Fibroblast of skin of right quadriceps (primary cell): Measurements from ENCODE around the gene TMC5.
"Not testable (repeated sequence)": the region's sequence is repeated elsewhere in the genome, so short reads cannot be mapped to it uniquely, and the experiment has no call there.

Source experiments
- DNase-seq: peaks from one replicate; pipeline ENCODE4 v3.0.0-alpha.2; 2013

TMC5 gene, protein sequence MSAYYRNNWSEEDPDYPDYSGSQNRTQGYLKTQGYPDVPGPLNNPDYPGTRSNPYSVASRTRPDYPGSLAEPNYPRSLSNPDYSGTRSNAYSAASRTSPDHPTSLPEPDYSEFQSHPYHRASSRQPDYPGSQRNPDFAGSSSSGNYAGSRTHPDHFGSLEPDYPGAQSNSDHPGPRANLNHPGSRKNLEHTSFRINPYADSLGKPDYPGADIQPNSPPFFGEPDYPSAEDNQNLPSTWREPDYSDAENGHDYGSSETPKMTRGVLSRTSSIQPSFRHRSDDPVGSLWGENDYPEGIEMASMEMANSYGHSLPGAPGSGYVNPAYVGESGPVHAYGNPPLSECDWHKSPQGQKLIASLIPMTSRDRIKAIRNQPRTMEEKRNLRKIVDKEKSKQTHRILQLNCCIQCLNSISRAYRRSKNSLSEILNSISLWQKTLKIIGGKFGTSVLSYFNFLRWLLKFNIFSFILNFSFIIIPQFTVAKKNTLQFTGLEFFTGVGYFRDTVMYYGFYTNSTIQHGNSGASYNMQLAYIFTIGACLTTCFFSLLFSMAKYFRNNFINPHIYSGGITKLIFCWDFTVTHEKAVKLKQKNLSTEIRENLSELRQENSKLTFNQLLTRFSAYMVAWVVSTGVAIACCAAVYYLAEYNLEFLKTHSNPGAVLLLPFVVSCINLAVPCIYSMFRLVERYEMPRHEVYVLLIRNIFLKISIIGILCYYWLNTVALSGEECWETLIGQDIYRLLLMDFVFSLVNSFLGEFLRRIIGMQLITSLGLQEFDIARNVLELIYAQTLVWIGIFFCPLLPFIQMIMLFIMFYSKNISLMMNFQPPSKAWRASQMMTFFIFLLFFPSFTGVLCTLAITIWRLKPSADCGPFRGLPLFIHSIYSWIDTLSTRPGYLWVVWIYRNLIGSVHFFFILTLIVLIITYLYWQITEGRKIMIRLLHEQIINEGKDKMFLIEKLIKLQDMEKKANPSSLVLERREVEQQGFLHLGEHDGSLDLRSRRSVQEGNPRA

DNA sequence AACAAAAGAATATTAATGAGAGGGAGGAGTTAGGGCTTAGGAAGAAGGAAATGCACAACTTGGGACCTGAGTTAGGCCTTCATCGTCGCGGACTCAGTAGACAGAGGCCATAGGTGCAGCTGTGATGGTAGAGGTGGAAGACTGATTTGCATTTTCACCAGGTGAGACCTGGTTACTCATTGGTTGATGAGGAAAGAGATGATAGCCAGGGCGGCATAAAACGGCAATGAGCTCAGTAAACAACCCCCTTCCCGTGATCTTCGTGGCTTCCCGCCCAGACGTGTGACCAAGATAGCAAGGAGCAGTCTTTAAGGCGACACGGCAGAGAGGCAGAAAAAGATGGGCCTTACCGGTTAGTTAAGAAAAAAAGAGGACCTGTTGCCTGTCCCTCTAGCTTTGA, at the start of gene TMC5:
Gene TMC5, plus strand, starts transcription at position 244 of the 400 bp plus-strand sequence. CDS start 22,156 bp downstream, outside the sequence.
- DNase-seq: no peak

DNA sequence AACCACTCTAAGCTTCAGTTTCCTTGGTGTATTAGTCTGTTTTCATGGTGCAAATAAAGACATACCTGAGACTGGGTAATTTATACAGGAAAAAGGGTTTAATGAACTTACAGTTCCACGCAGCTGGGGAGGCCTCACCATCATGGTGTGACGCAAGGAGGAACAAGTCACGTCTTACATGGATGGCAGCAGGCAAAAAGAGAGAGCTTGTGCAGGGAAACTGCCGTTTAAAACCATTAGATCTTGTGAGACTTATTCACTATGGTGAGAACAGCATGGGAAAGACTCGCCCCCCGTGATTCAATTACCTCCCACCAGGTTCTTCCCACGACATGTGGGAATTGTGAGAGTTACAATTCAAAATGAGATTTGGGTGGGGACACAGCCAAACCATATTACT, 45.1 kb upstream of the TMC5 start:
- DNase-seq: not testable (repeated sequence)

DNA sequence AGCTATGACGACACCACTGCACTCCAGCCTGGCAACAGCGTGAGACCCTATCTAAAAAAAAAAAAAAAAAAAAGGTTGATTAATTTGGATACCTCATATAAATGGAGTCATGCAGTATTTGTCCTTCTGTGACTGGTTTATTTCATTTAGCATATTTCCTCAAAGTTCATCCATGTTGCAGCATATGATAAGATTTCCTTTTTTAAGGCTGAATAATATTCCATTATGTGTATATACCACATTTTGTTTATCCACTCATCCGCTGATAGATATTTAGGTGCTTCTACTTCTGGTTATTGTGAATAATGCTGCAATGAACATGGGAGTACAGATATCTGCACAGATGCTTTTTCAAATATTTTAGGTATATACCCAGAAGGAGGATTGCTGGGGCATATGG, 43.3 kb upstream of the TMC5 start:
- DNase-seq: no peak

DNA sequence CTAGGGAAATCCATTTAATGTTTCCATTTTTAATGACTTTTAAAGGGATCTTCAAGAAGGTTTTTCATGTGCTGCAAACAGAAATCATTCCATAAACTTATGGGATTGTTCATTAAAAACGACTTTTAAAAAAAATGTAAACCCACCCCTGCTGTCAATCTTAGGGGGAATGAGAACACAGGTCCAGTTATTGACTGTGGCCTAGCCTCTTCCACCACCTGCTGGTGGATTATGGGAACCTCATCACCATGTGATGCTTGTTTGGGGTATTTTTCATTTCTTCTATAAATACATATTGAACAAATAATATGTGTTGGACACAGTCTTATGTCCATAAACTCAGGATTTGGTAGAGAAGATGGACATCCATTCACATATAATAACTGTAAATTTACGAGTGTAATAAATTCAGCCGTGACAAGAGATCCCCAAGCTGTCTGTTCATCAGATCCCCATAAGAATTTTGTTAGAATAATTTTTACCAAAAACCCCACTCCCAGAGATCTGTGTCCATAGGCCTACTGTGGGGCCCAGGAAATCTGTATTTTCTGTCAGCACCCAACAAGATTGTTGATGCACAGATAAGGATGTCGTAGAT, 42.0 kb upstream of the TMC5 start:
- peak; percentile 33 for DNase-seq

DNA sequence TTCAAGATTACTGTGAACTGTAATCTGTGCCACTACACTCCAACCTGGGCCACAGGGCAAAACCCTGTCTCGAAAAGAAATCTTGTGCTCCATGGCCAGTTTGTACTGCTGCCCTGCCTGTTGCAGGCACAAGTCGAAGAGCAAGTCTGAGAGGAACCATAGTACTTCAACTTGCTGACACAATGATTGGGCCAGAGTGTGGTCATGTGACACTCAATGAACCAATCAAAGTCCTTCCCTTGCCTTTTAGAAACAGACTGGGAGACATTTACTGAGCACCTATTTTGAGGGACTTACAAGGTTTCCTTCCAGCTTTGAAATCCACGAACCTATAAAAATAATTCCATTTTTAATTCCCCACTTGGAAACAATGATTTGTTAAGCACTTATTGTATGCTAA, 39.8 kb upstream of the TMC5 start:
- DNase-seq: no peak

DNA sequence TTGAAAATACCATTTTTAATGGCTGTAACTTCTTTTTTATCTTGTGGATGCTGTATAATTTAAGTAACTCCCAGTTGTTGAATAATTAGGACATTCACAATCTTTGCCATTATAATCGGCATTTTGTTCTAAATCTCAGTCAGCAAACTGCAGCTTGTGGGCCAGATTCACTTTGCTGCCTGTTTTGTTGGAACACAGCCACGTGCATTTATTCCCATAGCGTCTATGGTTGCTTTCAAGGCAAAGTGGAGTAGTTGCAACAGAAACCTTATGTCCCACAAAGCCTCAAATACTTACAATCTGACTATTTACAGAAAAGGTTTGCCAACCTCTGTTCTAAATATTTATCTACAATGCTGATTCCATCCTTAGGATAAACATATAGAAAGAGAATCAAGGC, 39.2 kb upstream of the TMC5 start:
- no peak for DNase-seq

DNA sequence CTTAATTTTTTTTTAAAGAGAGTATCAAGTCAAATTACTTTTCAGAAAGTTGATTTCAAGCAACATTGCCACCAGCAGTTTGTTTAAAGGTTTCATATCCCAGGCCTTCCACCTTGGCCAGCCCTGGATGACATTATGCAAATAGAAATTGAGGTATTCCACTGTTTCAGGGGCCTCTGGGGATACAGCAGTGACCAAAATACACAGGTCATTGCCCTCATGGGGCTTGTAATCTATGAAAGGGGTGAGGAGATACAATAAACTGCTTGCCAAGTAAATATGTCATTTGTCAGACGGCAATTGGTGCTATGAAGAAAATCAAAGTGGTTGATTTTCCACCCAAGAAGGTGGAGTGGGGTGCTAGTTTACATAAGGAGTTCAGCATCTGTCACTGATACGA, 37.8 kb upstream of the TMC5 start:
- no peak for DNase-seq

DNA sequence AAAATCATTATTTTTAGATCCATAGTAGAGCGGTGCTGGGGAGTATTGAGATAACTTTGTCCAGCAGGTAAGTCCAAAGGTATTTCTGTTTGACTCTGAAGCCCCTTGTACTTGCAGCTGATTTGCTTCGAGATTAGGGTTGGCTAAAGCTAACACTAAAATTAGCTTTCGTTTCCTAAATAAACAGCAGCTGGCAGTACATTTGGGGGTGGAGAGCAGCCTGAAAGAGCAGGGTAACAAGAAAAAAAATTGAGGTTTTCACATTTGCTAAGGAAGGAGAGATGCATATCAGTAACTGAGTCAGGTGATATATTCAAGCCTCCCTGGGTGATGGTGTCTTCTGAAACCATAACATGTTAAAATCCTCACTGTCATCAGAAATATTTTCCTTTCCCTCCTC, 37.4 kb upstream of the TMC5 start:
- no peak for DNase-seq

DNA sequence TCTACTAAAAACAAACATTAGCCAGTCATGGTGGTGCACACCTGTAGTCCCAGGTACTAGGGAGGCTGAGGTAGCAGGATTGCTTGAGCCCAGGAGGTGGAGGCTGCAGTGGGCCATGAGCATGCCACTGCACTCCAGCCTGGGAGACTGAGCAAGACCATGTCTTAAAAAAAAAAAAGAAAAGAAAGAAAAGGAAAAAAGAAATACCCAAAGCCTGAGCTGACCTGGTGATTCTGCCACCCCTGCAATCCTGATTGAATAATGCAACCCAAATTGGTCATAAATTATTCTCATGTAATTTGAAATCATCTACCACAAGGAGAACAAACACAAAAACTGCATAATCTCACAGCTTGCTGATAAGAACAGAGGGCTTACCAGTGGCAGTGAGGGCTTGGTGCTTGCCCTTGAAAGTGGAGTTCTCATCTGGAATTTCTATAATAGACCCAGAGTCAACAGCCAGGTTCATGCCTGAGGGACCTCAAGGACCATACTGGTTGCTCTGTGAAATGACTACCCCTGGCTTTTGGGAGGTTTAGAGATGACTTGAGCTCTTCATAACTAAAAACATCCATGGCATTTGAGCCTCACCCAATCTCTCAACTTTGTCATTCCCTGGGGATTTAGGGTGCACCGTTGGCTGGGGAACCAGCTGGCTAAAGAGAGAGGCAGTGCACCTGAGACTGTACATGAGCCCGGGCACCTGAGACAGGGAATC, 35.4 kb upstream of the TMC5 start:
- no peak for DNase-seq

DNA sequence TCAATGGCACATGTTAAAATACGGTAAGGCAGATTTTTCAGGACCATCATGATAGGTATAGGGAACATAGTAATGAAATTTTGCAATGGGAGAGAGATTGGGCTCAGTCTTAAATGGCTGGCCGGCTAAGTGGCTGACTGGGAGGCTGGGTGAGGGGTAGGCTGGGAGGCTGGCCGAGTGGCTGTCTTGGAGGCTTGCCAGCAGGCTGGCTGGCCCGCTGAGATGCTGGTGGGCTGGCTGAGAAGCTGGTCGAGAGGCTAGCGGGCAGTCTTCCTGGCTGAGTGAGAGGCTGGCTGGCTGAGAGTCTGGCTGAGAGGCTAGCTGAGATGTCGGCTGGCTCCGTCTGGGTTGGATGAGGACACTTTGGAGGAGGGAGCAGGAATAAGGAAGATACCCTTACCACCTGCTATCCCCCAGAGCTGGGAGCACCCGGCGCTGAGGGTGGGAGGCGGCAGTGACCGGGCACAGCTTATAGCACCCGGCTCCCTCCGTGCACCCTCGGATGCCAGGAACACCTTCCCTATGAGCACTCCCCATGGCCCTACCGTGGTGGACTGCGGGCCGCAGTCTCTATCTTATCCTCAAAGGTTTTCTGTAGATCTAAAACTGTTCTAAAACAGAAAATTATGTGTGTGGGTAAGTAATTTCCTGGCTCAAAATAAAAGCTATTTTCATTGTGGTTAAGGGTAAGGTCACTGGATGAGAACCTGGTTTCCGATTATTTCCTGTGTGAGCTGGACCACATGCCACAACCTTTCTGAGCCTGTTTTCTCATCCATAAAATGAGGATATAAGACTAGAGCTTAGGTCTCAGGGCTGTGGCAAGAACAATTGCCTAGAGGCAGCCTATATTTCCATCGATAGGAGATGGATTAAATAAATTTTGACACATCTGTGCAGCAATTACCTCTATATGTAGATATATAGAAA, 34.5 kb upstream of the TMC5 start:
- no peak for DNase-seq

DNA sequence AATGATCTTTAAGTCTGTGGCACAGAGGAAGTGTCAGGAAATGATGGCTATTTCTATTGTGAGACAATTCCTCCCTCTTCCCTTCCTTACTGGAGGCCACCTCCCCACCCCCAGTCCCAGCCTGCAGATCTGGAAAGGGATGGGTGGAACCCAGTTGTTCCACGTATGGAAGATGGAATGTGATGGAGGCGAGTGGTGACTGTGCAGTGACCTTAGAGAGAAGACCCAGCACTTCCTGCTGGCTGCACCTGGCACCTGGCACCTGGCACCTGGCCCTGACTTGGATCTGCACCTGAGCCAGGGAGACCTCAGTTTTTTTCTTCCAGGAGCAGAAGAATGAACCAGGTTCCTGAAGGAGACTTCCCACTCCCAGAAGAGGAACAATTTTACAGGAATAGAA, 33.0 kb upstream of the TMC5 start:
- DNase-seq: no peak

DNA sequence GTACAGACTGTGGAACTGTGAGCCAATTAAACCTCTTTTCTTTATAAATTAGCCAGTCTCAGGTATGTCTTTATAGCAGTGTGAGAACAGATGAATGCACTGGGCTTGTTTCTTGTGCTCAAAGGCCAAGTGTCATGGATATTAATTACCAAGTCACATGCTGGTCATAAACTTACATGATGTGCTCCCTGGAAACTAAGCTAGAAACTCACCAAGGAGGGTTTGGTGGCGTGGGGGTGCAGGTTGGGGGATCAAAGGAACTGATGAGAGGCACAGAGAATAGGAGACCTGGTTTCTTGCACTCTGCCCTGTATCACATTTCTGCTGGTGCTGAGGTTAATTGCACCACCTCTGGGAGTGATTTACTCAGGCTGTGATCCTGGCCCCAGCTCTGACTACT, 31.2 kb upstream of the TMC5 start:
- DNase-seq: no peak

DNA sequence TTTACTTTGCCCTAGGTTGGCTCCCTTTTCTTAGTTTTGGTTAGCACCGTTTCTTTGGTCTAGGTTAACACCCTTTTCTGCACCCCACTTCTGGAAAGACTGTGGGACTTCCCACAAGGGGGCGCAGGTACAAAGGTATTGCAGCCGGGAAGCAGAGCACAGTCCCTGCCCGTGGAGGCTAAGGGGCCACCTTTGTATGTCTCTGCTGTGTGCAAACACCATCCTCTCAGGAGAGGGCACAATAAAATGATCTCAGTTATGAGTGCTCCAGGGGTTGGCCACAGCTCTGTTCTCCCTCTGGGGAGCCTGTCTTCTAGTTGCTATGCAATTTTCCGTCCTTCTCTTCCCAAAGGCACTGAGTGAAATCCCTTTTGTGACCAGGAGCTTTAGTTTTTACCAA, 28.4 kb upstream of the TMC5 start:
- DNase-seq: peak; percentile 6

DNA sequence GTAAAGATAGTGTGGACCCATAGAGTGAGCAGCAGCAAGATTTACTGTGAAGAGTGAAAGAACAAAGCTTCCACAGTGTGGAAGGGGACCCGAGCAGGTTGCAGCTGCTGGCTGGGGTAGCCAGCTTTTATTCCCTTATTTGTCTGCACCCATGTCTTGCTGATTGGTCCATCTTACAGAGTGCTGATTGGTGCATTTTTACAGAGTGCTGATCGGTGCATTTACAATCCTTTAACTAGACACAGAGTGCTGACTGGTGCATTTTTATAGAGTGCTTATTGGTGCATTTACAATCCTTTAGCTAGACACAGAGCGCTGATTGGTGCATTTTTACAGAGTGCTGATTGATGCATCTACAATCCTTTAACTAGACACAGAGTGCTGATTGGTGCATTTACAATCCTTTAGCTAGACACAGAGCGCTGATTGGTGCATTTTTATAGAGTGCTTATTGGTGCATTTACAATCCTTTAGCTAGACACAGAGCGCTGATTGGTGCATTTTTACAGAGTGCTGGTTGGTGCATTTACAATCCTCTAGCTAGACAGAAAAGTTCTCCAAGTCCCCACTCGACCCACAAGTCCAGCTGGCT, 26.4 kb upstream of the TMC5 start:
- not testable (repeated sequence) for DNase-seq

DNA sequence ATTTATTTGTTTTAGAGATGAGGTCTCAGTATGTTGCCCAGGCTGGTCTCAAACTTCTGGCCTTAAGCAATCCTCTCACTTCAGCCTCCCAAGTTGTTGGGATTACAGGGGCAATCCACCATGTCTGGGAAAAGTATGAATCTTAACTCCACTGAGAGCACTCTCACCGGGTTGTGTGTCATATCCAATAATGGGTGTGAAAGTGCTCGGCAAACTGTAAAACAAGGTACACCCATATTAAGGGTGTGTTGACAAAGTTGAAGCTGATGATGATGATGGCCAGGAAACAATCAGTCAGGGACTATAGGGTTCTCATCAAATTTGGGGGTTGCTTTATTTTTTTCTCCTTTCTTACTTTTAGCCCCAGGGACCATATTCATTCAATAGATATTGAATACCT, 25.3 kb upstream of the TMC5 start:
- no peak for DNase-seq

DNA sequence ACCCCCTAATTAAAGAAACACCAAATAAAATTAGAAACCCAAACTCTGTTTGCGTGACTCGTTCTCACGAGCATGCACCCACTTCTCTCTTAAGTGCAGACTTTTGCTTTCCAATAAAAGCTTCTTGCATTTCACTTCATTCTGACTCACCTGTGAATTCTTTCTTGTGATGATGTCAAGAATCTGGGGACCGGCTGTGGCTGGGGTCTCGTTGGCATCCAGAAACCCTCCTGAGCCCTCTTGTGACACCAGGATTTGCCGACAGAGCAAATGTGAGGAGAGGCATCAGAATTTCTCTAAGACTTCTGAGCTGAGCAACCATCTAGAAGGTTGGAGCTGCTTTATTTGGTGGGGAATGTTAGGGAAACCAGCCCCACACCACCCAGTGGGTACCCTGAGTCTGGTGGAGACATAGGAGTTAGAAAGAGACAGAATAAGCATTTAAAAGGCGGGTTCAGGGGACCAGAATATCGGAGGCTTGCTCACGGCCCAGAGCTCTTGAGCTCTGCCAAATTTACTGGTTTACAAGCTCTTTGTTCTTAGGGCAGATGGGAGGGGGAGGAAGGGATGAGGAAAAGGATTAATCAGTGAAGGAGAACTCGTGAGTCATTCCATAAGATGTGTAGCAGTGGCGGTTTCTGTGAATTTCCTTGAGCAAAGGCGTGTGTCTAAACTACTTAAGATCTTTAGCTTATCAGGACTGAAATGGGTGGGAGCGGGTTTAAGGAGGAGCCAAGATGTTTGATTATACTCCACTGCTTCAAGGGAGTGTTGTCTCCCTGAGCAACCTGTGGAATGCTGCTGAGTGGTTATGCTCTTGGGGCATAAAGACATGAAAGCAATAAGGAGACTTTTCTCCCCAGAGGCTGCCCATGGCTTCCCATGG, 24.2 kb upstream of the TMC5 start:
- peak; percentile 26 for DNase-seq

DNA sequence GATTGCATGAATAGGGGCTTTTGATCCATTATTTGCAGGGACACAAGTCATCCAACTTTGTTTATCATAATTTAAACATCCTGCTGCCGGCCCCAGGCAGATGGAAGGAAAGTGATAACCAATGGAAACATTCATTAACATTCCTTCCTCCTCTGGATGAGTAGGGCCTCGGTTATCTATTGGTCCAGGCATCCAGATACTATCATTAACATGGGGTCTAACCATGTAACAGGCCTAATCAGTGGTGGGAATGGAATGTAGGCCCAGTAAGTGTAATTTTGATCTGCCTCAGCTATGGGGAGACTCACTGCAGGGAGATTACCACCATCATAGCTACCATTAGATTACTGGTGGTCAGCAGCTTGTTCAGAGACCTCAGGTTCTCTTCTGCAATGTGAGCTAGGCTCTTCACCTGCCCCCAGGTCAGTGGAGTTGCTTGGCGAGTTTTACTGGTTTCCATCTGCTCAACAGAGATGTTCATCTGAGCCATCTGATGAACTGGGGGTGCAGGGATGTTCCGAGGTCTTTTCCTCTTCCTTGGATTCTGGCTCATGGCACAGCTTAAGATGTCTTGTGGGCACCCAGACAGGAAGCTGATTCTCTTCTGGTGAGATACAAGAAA, 21.9 kb upstream of the TMC5 start:
- not testable (repeated sequence) for DNase-seq

DNA sequence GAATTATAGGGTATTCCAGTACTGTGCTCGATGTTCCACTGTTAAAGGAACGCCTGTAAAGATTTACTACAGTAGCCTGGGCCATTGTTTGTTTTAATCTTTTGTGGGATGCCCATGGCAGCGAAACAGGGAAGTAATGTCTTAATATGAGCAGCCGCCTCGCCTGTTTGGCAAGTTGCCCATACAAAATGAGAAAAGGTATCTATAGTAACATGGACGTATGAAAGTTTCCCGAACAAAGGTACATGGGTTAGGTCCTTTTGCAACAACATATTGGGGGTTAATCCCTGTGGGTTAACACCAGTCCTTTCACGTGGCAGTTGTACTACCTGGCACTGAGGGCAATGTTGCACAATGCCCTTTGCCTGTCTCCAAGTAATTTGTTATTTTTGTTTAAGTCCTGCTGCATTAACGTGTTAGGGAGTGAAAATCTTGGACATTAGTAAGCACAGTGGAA, 21.1 kb upstream of the TMC5 start:
- no peak for DNase-seq

DNA sequence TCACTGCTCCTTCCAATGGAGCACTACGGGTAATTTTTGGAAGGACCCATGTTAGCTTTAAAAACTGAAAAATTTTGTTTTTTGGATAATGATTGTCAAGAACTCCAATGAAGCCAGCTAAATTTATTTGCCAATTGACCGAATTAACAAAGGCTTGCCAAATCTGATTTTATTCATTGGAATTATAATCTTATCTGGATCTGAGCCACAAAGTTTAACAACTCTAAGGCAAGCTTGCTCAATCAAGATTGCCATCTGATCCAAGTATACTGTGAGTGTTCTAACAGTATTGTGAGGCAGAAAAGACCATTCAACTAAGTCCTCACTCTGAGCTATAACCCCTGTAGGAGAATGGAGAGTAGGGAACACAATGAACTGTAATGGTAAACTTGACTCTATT, 20.3 kb upstream of the TMC5 start:
- not testable (repeated sequence) for DNase-seq

DNA sequence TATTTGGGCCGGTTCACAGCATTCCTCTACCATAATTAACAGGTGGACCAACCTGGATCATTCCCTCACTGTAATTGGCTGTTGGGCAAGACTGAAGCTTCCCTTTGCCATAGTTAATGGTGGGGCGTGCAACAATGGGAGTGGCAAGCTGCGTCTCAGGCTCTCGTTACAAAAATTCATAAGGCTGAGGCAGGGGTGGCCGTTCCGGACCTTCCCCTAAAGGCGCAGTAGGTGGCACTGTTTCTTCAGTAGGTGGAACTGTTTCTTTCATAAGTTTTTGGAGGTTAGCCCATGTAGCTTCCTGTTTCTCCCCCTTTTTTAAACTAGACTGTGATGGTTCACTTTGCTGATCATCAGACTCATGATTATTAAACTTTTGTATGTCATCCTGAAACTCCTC, 17.0 kb upstream of the TMC5 start:
- no peak for DNase-seq
